Daoy (cell line): ENCODE data around the gene ANTKMT. TPM values are rescaled to one million over a fixed set of nuclear protein-coding genes. Genes with fewer than 3 reads are reported as not detected.

ENCODE experiments used
- DNase-seq: peaks from one replicate; pipeline ENCODE4 v3.0.0-alpha.2; 2015; ENCODE audit warnings: low read depth
- total RNA-seq: library from RNA; depleted of rRNA; stranded (reverse); fragments of >200 nt; shearing (Covaris generic); gene quantifications from 2 replicates; pipeline ENCODE4 v1.2.3, GENCODE V29; 2014

The ANTKMT gene
- total RNA-seq, 1 experiment from 2014 or later: 29.8 TPM

GRCh38 chr16:698911-699671 lies 21.9 kb upstream of the ANTKMT start:
- no peak for DNase-seq

DNA sequence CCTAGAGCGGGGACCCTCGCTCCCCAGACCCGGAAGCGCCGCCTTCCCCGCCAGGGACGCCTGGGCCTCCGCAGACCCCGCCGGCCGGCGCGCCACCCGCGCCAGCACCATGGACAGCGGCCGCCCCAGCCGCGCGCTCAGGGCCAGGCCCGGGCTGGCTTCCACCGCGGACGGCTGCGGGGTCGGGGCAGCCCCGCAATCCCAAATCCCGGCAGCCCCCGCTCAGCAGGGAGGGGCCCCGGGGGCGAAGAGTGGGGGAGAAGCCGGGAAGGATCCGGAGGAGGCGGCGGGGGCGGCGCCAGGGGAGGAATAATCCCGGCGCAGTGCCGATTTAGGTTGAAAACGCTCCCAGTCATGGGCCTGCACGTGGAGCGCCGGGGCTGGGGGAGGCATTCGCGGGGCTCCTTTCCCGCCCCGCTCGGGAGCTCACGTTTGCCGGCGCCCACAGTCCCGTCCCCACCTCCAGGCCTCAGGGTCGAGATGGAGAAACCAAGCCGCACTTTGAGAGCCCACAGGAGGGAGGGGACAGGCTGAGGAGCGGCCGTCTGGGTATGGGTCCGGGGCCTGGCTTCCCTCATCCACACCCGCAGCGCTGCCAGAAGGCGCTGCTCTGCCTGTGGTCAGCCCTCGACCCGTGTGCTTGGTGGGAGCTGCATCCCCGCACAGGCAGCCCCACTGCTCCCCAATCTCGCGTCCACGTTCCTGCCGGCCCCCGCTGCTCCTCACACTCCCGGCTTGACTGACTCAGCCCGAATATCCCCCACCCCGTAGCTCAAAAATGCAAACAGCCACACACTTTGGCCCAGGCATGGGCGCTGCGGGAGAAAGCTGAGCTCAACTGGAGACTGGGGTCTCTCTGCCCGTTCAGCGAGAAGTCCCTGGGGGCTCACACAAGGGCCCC lies 20.0 kb upstream of the ANTKMT start:
- no peak for DNase-seq

DNA sequence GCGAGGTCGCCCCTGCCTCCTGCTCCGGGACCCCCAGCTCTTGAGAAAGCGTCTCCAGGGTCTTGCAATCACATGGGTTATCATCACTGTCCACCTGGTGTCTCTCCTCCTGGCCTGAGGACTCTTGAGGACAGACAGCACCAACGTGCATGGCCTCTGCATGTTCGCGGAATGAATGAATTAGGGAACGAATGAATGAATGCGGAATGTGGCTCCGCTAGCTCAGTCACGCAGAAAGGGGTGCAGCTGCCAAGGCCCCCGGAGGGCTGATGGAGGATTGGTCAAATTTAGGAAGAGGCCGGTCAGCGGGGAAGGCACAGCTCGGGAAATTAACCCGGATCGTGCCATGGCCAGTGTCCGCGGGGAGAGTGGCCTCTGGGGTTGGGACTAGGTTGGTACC lies 18.6 kb upstream of the ANTKMT start:
- DNase-seq: no peak

- DNase-seq: no peak
These were observed 17.5 kb upstream of the ANTKMT start for GRCh38 chr16:703406-703805.

DNA sequence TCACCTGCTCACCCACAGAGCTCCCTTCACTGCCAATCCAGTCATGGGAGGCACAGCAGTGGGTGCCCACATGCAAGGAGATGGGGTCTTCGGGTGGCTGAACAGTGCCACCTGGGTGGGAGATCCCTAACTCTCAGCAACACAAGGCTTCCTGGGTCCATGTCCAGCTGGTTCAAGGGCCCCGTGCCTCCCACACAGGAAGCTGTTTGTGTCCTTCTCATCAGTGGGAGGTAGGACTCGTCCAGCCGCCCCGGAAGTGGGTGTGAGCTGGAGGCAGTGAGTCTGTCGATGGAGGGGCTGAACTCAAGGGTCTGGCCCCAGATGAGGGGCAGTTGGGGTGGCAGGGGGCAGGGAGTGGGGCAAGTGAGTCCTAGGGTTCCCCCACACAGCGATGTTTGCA lies 16.9 kb upstream of the ANTKMT start:
- no peak for DNase-seq

GRCh38 chr16:704552-705380 lies 16.2 kb upstream of the ANTKMT start:
- no peak for DNase-seq

DNA sequence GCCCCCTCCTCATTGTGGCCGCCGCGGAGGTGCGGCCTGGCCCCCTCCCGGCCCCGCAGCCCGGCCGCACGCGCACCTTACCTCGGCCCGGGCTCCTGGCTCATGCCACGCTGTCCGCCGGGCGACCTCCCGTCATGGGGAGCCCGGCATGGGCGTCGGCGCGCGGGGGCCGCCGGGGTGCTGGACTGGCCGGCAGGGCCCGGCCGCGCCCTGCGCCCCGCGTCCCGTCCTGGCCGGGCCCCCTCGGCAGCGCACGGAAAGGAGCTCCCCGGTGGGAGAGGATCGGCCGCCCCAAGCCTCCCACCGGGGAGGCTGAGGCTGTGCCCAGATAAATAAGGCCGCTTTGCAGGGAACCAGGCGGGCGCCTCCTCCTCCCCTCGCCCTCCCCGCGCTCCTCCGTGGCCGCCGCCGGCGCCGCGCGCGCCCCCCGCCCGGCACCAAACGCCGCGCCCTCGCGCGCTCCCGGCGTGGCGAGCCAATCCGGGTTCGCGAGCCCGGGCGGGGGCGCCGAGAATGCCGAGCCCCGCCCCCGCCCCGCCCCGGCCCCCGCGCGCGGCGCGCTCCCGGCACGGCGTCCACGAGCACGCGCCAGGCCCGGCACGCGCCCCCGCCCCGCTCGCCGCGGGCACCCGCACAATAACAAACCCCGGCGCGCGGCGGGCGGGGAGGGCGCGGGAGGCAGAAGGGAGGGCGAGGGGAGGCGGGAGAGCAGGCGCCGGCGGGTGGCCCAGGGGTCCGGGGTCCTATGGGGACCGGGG lies 15.3 kb upstream of the ANTKMT start, which contains the start of gene FBXL16:
Gene FBXL16, minus strand, starts transcription at position 371 of the 758 bp plus-strand sequence. CDS start 8,396 bp downstream, outside the sequence.
- DNase-seq: no peak

DNA sequence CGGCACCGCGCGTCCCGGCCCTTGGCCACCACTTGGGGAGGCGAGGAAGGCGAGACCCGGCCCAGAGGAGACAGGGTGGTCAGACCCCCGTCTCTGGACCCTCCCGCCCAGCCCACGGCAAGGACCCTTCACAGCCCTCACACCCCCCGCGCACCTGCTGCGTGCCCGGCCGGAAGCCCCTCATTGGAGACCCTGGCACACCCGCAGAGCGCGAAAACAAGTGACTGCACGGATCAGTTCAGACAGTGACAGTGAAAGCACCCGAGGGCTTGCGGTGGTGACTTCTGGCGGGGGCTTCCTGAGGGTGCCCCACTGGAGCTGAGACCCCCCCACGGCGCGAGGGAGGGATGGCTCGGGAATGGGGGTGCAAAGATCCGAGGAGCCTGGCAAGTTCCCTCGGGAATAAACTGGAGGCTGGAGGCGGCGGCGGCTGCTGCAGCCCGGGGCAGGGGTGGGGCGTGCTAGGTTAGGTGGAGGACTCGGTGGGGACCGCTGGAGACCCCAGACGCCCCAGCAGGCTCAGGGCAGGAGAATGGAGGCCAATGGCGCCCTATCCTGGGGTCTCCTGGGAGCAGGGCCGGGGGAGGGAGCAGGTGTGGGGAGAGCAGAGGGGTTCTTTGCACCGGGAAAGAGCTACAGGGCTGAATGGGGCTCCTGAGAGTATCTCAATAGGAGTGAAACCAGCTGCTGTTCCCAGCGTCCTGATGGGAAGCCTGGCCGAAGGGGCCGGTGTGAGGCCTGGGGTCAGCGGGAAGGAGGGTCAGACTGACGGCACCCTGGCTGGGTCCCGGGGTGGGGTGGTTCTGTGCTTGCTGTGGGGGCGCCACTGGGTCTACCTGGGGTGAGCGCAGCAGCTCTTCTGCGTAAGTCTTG lies 14.5 kb upstream of the ANTKMT start:
- DNase-seq: no peak

- DNase-seq: no peak
These were observed 13.8 kb upstream of the ANTKMT start for GRCh38 chr16:707062-707538.

- no peak for DNase-seq
These were observed 12.9 kb upstream of the ANTKMT start for GRCh38 chr16:708019-708418.

DNA sequence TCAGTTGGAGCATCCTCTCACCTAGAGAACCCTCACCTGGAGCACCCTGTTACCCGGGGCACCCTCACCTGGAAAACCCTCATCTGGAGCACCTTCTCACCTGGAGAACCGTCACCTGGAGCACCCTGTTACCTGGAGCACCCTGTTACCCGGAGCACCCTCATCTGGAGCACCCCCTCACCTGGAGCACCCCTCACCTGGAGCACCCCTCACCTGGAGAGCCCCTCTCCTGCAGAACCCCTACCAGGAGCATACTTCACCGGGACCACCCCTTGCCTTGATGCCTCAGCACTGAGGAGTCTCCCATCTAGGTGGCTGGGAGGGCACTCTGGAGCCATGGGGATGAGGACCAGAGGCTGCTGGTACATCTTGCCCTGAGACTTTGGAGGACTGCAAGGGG lies 12.0 kb upstream of the ANTKMT start:
- DNase-seq: no peak

GRCh38 chr16:709566-710499 lies 11.1 kb upstream of the ANTKMT start:
- peak; percentile 84 for DNase-seq

DNA sequence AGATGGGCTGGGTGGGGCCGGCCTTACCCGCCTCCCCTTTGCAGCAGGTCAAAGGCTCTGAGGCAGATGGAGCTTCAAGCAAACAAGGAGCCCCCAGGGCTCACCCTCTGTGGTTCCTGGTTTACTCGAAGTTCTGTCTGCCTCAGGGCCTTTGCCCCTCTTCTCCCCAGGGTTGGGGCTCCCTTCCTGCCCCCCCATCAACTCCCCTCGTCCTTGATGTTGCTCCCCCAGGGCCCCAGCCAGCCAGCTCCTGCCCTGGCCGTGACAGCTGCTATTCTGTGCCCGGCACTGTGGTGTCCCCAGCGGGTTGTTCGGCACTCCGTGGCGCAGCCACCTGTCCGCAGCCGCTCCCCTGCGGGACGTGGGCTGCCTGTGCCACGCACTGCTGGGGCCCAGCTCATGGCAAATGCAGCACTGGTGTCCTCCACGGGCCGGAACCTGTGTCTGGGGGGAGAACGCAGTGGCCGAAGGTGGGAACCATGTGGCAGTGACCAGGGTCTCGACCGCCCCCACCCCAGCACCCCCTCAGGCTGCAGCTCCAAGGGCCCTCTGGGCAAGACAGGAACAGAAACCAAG lies 10.4 kb upstream of the ANTKMT start:
- DNase-seq: no peak

DNA sequence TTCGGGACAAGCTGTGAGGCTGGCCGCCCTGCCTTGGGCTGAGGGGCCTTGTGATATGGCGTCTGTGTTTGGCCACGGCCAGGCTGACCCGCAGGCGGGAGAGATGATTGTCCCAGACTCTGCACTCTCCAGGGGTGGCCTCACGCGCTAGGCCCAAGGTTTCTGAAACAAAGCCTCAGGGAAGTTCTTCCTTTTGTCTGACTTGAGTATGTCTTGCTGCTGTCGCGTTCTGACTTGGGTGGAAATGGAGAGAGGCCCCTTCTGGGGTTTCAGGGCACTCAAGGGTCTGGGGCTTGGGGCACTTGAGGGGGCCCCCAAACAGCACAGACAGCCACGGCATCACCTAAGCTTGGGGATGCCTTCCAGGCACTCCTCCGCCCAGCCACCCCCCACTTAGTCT lies 9.9 kb upstream of the ANTKMT start:
- DNase-seq: no peak

GRCh38 chr16:711548-712320 lies 9.2 kb upstream of the ANTKMT start:
- peak; percentile 77 for DNase-seq

- peak; percentile 93 for DNase-seq
These were observed 8.2 kb upstream of the ANTKMT start for GRCh38 chr16:712740-713250.

DNA sequence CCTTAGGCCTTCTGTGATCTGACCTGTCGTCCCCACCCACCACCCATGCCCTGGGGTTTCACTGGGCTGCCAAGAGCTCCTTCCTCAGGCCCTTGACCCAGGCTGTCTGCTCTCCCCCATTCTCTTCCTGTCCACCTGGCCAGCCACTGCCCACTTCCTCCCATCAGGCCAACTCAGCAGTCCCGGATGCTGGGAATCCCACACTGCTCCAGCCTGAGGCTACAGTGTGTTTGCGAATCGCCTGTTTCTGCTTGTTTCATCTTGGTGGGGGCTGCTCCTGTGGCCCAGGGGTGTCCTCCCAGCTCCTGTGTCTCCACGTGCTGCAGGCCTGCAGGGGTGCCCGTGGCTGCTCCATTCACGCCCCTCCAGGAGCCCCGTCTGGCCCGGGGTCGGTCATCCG lies 6.9 kb upstream of the ANTKMT start:
- DNase-seq: peak; percentile 51
